ENCODE measurements around the gene MRPL10.
"Not testable (repeated sequence)": the region's sequence is repeated elsewhere in the genome, so short reads cannot be mapped to it uniquely, and the experiment has no call there.

The MRPL10 gene

DNA sequence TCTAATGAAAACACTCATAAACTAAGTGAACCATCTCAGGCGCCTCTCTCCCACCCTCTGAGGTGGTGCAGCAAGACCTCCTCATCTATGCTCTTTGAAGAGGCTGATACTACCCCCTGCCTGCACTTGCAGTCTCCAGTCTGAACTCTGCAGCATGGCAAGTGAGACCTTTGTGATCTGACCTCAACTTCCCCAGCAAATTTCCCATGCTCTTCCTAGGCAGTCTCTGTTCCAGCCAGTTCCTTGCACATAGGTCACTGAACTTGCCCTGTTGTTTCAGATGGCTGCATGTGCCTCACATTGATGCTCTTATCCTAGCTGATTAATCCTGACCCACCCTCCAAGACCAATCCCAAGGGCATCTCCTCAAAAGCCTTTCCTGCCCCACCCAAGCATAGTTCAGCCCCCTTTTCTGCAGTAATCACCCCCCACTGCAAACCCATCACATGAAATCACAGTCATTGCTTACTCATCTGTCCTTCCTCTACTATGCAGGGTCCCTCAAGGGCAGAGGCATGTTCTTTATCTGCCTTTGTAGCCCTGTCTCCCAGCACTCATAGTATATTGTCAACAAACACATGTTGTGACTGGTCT is 56.3 kb downstream of the MRPL10 start:
- TF ChIP-seq, protein P1, sequence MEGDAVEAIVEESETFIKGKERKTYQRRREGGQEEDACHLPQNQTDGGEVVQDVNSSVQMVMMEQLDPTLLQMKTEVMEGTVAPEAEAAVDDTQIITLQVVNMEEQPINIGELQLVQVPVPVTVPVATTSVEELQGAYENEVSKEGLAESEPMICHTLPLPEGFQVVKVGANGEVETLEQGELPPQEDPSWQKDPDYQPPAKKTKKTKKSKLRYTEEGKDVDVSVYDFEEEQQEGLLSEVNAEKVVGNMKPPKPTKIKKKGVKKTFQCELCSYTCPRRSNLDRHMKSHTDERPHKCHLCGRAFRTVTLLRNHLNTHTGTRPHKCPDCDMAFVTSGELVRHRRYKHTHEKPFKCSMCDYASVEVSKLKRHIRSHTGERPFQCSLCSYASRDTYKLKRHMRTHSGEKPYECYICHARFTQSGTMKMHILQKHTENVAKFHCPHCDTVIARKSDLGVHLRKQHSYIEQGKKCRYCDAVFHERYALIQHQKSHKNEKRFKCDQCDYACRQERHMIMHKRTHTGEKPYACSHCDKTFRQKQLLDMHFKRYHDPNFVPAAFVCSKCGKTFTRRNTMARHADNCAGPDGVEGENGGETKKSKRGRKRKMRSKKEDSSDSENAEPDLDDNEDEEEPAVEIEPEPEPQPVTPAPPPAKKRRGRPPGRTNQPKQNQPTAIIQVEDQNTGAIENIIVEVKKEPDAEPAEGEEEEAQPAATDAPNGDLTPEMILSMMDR (IDR thresholded peaks at IDR 0.05; ENCODE audit: borderline replicate concordance, control extremely low read depth, extremely low read depth, insufficient read depth, missing control alignments): no peak
- DNase-seq (ENCODE audit: low spot score): no peak
- in situ Hi-C loops (cut with MboI; ENCODE audit: low sequenced_read_pairs, unreplicated experiment): loop anchor here (25.0 kb wide), 1 partner anchor 413 kb away; no protein-coding TSS in a partner anchor

DNA sequence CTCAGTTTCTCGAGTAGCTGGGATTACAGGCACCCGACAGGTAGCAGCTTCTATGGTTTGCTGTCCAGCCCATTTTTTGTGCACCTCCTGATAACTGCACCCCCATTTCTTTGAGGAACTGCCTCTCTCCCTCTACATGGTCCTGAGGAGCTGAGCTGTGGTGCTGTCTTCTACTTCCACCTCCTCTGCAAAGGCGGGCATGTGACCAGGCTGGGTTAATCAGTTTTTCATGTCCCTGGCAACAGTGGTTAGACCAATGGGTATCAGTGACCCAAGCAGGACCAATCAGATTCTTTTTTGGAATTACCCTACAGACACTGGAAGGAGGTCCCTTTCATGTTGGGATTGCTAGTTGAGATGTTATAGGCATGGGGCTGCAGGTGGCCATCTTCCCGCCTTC is 57.0 kb downstream of the MRPL10 start:
- no peak for DNase-seq (ENCODE audit: low spot score)
- in situ Hi-C loops (cut with MboI; ENCODE audit: low sequenced_read_pairs, unreplicated experiment): no loop called here
- TF ChIP-seq, protein P1 (IDR thresholded peaks at IDR 0.05; ENCODE audit: borderline replicate concordance, control extremely low read depth, extremely low read depth, insufficient read depth, missing control alignments): no peak

DNA sequence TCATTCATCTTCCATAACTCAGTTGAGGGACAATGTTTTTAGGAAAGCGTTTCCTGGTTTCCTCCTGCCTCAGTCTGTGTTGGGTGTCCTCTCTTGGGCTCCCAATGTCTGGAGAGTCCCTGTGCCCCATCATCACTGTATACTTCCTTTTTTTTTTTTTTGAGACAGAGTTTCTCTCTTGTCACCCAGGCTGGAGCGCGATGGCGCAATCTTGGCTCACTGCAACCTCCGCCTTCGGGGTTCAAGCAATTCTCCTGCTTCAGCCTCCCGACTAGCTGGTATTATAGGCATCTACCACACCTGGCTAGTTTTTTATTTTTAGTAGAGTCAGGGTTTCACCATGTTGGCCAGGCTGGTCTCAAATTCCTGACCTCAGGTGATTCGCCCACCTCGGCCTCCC is 57.7 kb downstream of the MRPL10 start:
- DNase-seq (ENCODE audit: low spot score); in situ Hi-C loops (cut with MboI; ENCODE audit: low sequenced_read_pairs, unreplicated experiment): not testable (repeated sequence)
